Neural cell (in vitro differentiated cells): Measurements from ENCODE around the gene SREK1IP1. TPM values are rescaled to one million over a fixed set of nuclear protein-coding genes. Genes with fewer than 3 reads are reported as not detected.

ENCODE experiments used
- H2AFZ ChIP-seq: fragments of 200-600, 300-800 bp; sonication (generic), shearing (Covaris generic); 2 replicates; pipeline ENCODE4 v1.6.0; 2014; ENCODE audit warnings: low read depth, mild to moderate bottlenecking, antibody characterized with exemption, low read length, moderate library complexity
- H3F3A ChIP-seq: fragments of 200-600 bp; shearing (Covaris generic); 2 replicates; pipeline ENCODE4 v1.6.1; 2016; ENCODE audit warnings: mild to moderate bottlenecking, moderate library complexity, mixed read lengths, antibody characterized with exemption, low read length; ENCODE audit not compliant: insufficient read depth, poor library complexity, severe bottlenecking
- H3K27ac ChIP-seq: fragments of 200-600, 300-800 bp; sonication (generic), shearing (Covaris generic); 2 replicates; pipeline ENCODE4 v1.5.1; 2014; ENCODE audit warnings: mild to moderate bottlenecking, low read length, moderate library complexity
- H3K27me3 ChIP-seq: fragments of 300-800, 200-600 bp; sonication (generic), shearing (Covaris generic); 2 replicates; pipeline ENCODE4 v1.6.0; 2014; ENCODE audit warnings: mild to moderate bottlenecking, low read depth, low read length, moderate library complexity; ENCODE audit not compliant: insufficient read depth
- H3K36me3 ChIP-seq: fragments of 300-800, 200-600 bp; sonication (generic), shearing (Covaris generic); 2 replicates; pipeline ENCODE4 v1.5.1; 2014; ENCODE audit warnings: mild to moderate bottlenecking, antibody characterized with exemption, low read length, moderate library complexity; ENCODE audit not compliant: insufficient read depth
- H3K4me2 ChIP-seq: fragments of 300-800, 200-600 bp; sonication (generic), shearing (Covaris generic); 2 replicates; pipeline ENCODE4 v1.6.0; 2014; ENCODE audit warnings: mild to moderate bottlenecking, low read length
- H3K4me3 ChIP-seq: fragments of 300-800, 200-600 bp; sonication (generic), shearing (Covaris generic); 2 replicates; pipeline ENCODE4 v1.5.1; 2014; ENCODE audit warnings: mild to moderate bottlenecking, low read length, moderate library complexity
- H3K79me2 ChIP-seq: fragments of 200-600 bp; shearing (Covaris generic); replicated peaks from 2 replicates; pipeline ENCODE4 v1.6.0; 2014; ENCODE audit warnings: mild to moderate bottlenecking, low read length, moderate library complexity; ENCODE audit not compliant: insufficient read depth
- H3K9ac ChIP-seq: fragments of 300-800, 200-600 bp; sonication (generic), shearing (Covaris generic); 2 replicates; pipeline ENCODE4 v1.6.1; 2016; ENCODE audit warnings: mild to moderate bottlenecking, low read length, mixed read lengths
- H3K9me2 ChIP-seq: fragments of 200-600 bp; shearing (Covaris generic); 2 replicates; pipeline ENCODE4 v1.6.1; 2016; ENCODE audit warnings: mild to moderate bottlenecking, low read length, mixed read lengths; ENCODE audit not compliant: insufficient read depth
- H3K9me3 ChIP-seq: fragments of 200-600, 300-800 bp; sonication (generic), shearing (Covaris generic); 2 replicates; pipeline ENCODE4 v1.6.1; 2016; ENCODE audit warnings: mild to moderate bottlenecking, mixed run types, low read length, moderate library complexity, mixed read lengths
- H4K20me1 ChIP-seq: fragments of 200-600 bp; shearing (Covaris generic); 2 replicates; pipeline ENCODE4 v1.6.1; 2016; ENCODE audit warnings: mild to moderate bottlenecking, mixed run types; ENCODE audit not compliant: insufficient read depth
- CTCF ChIP-seq: fragments of 450-650 bp; IDR thresholded peaks from 2 replicates; pipeline ENCODE4 v1.5.1; 2014; ENCODE audit warnings: antibody characterized with exemption, mild to moderate bottlenecking, moderate library complexity; ENCODE audit not compliant: poor library complexity, severe bottlenecking
- EP300 ChIP-seq: fragments of 450-650 bp; conservative IDR thresholded peaks from 2 replicates; pipeline ENCODE4 v1.6.1; 2014; ENCODE audit warnings: antibody characterized with exemption, mild to moderate bottlenecking, moderate library complexity; ENCODE audit not compliant: poor library complexity, severe bottlenecking
- EZH2 ChIP-seq: fragments of 200-600, 300-800 bp; shearing (Covaris generic), sonication (generic); IDR thresholded peaks from 2 replicates; pipeline ENCODE4 v1.6.1; 2014; ENCODE audit warnings: antibody characterized with exemption, low read length, borderline replicate concordance, mild to moderate bottlenecking; ENCODE audit not compliant: insufficient read depth, poor library complexity, severe bottlenecking
- MXI1 ChIP-seq: fragments of 450-650 bp; conservative IDR thresholded peaks from 2 replicates; pipeline ENCODE4 v1.6.1; 2014; ENCODE audit warnings: antibody characterized with exemption, mild to moderate bottlenecking; ENCODE audit not compliant: poor library complexity, severe bottlenecking
- POLR2AphosphoS5 ChIP-seq: IDR thresholded peaks from 2 replicates; pipeline ENCODE4 v1.6.1; 2012
- RAD21 ChIP-seq: fragments of 450-650 bp; conservative IDR thresholded peaks from 2 replicates; pipeline ENCODE4 v1.6.1; 2014; ENCODE audit warnings: antibody characterized with exemption, mild to moderate bottlenecking, moderate library complexity
- REST ChIP-seq: IDR thresholded peaks from 2 replicates; pipeline ENCODE4 v1.6.1; 2012; ENCODE audit warnings: borderline replicate concordance
- SMC3 ChIP-seq: fragments of 450-650 bp; conservative IDR thresholded peaks from 2 replicates; pipeline ENCODE4 v1.6.1; 2014; ENCODE audit warnings: antibody characterized with exemption, mild to moderate bottlenecking, moderate library complexity; ENCODE audit not compliant: poor library complexity
- TAF1 ChIP-seq: IDR thresholded peaks from 2 replicates; pipeline ENCODE4 v1.6.1; 2012; ENCODE audit warnings: low read depth
- polyA plus RNA-seq: library from polyadenylated mRNA; depleted of rRNA; stranded (reverse); fragments of >200 nt; gene quantifications from 2 replicates; pipeline ENCODE4 v1.2.3, GENCODE V29; 2014

SREK1IP1 gene
- polyA plus RNA-seq, 1 donor from 2014 or later = 23.5 TPM

- TF ChIP-seq TAF1 (no peak), SMC3 (no peak), MXI1 (no peak), POLR2AphosphoS5 (no peak), RAD21 (no peak), EP300 (no peak)
- Histone ChIP-seq H3K9me2 (no peaks in the 10 kb centered on the region), H3K36me3 (no peaks in the 10 kb centered on the region), H4K20me1 (no peaks in the 10 kb centered on the region), H3K9ac (no peak overlapping the region), H3K27me3 (no peaks in the 10 kb centered on the region), H3K4me2 (no peak overlapping the region), H2AFZ (no peak overlapping the region), H3F3A (no peaks in the 10 kb centered on the region), H3K27ac (no peak overlapping the region), H3K9me3 (no peaks in the 10 kb centered on the region), H3K4me3 (no peak overlapping the region), H3K79me2 (no peaks in the 10 kb centered on the region)
These were observed 21.0 kb upstream of the SREK1IP1 start for GRCh38 chr5:64789457-64789856.

GRCh38 chr5:64788156-64788555, 19.7 kb upstream of the SREK1IP1 start:
- H2AFZ ChIP-seq = no peak overlapping the region
- no peak overlapping the region for H3K4me2 ChIP-seq
- no peak overlapping the region for H3K27ac ChIP-seq
- no peaks in the 10 kb centered on the region for H3K79me2 ChIP-seq
- no peaks in the 10 kb centered on the region for H3K36me3 ChIP-seq
- no peaks in the 10 kb centered on the region for H4K20me1 ChIP-seq
- H3F3A ChIP-seq = no peaks in the 10 kb centered on the region
- H3K4me3 ChIP-seq = no peak overlapping the region
- no peaks in the 10 kb centered on the region for H3K9me3 ChIP-seq
- H3K27me3 ChIP-seq = no peaks in the 10 kb centered on the region
- TF ChIP-seq RAD21 = no peak
- no peak for TF ChIP-seq MXI1
- no peak for TF ChIP-seq EP300
- no peak for TF ChIP-seq EZH2
- TF ChIP-seq CTCF = no peak
- no peak overlapping the region for H3K9ac ChIP-seq
- no peaks in the 10 kb centered on the region for H3K9me2 ChIP-seq

GRCh38 chr5:64786372-64786771, 17.9 kb upstream of the SREK1IP1 start:
- Histone ChIP-seq H3K36me3 (no peaks in the 10 kb centered on the region), H3F3A (no peaks in the 10 kb centered on the region), H4K20me1 (no peaks in the 10 kb centered on the region)

More at GRCh38 chr5:64786372-64786771, 17.9 kb upstream of the SREK1IP1 start:
- Histone ChIP-seq H3K9ac (no peak overlapping the region), H3K4me2 (no peak overlapping the region), H3K9me3 (no peaks in the 10 kb centered on the region), H3K4me3 (no peak overlapping the region), H3K27ac (no peak overlapping the region), H3K27me3 (no peaks in the 10 kb centered on the region), H2AFZ (no peak overlapping the region), H3K9me2 (no peaks in the 10 kb centered on the region), H3K79me2 (no peaks in the 10 kb centered on the region)
- TF ChIP-seq EZH2 = no peak
- no peak for TF ChIP-seq MXI1
- no peak for TF ChIP-seq TAF1
- no peak for TF ChIP-seq RAD21
- no peak for TF ChIP-seq REST
- no peak for TF ChIP-seq CTCF
- TF ChIP-seq POLR2AphosphoS5 = no peak
- no peak for TF ChIP-seq SMC3
- TF ChIP-seq EP300 = no peak
